ENCODE measurements around the gene APLN.

GRCh38 chrX:129651756-129652564 is 2.8 kb downstream of the APLN start:
- TF ChIP-seq MYC (IDR thresholded peaks at IDR 0.05; ENCODE audit: low read depth, low read length) (no peak), CTCF (IDR thresholded peaks at IDR 0.05; ENCODE audit: low read depth, low read length) (no peak)

Data from NB4 (cell line).